Measurements from ENCODE around the gene YIF1A. TPM values are rescaled to one million over a fixed set of nuclear protein-coding genes. Genes with fewer than 3 reads are reported as not detected.

YIF1A gene
- total and polyA plus RNA-seq, 2 of the 4 experiments (the other 2 are of a cell fraction) = 128 to 207 TPM

DNA sequence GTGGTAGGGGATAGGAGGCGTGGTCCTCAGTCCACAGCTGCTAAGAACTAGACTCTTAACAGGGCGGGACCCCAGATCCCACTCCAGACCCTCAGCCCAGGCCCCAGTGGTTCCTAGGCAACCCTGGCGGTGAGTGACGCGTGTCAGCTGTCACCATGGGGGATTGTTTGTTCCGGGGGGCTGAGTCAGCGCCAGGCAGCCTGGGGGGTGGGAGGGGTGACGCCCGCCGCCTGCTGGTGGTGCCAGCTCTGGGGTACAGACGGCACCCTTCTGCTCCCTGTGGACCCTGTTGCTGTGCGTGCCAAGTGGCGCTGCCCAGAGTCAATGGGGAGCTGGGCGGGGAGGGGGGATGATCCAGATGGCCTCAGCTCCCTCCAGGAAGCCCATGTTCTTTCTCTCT, 8.5 kb downstream of the YIF1A start:
- Histone ChIP-seq H3K9me1 (ENCODE audit: insufficient read depth, low read length) (peaks cover 6% of the 10 kb centered on the region; the same call in 1 of the 2 replicates), H2AK9ac (replicated peaks; ENCODE audit: low read depth, low read length, poor library complexity) (peak overlapping the region; percentile 65), H3K14ac (replicated peaks; ENCODE audit: low read depth, low read length) (no peak overlapping the region), H3K9me3 (ENCODE audit: control insufficient read depth, insufficient read depth, low read length) (no peaks in the 10 kb centered on the region), H2AFZ (replicated peaks; ENCODE audit: low read length, poor library complexity) (no peak overlapping the region), H3K23ac (ENCODE audit: low read depth, low read length) (no peak overlapping the region), H2AK5ac (ENCODE audit: low read depth, low read length) (no peak overlapping the region), H3K4me3 (ENCODE audit: insufficient read depth, low read depth, low read length) (no peak overlapping the region), H2BK120ac (ENCODE audit: low read depth, low read length) (no peak overlapping the region), H3K4ac (ENCODE audit: low read depth, low read length) (no peak overlapping the region), H3K4me2 (ENCODE audit: low read depth, low read length) (no peak overlapping the region), H2BK15ac (ENCODE audit: low read depth, low read length) (no peak overlapping the region), H3K18ac (ENCODE audit: low read depth, low read length) (no peak overlapping the region), H3K4me1 (ENCODE audit: control insufficient read depth, insufficient read depth, low read length) (peaks cover 5% of the 10 kb centered on the region; the same call in 1 of the 2 replicates), H4K8ac (ENCODE audit: low read depth in 2 of 2, low read length in 2 of 2) (no peak overlapping the region), H4K20me1 (ENCODE audit: insufficient read depth, low read length) (peaks cover 29% of the 10 kb centered on the region), H4K5ac (ENCODE audit: low read depth, low read length) (no peak overlapping the region), H3K56ac (ENCODE audit: extremely low read depth, insufficient read depth, low read length) (no peak overlapping the region), H3K9ac (ENCODE audit: low read depth, low read length) (no peak overlapping the region), H4K91ac (ENCODE audit: insufficient read depth, low read depth, low read length) (no peak overlapping the region), H2BK20ac (ENCODE audit: low read depth, low read length) (no peak overlapping the region), H3K36me3 (ENCODE audit: control insufficient read depth, insufficient read depth, low read length) (peaks cover 19% of the 10 kb centered on the region), H3K27me3 (ENCODE audit: control insufficient read depth, insufficient read depth, low read length) (no peaks in the 10 kb centered on the region; the same call in 1 of the 2 replicates), H3K27ac (ENCODE audit: insufficient read depth, low read length) (no peak overlapping the region), H3K79me1 (ENCODE audit: low read depth in 1 of 2, low read length in 2 of 2) (peaks cover 0 to 14% of the 10 kb centered on the region in 2 experiments; a peak in 3 of 4 replicates), H2BK5ac (ENCODE audit: low read depth, low read length, poor library complexity, severe bottlenecking) (no peak overlapping the region)
- BruUV-seq (replicated peaks) = no TSS peak
- ATAC-seq (ENCODE audit: low read depth) (no peak), DNase-seq (no peak)
- intact Hi-C loops (cut with micrococcal nuclease) (no loop called here), in situ Hi-C loops (cut with MboI; ENCODE audit: low sequenced_read_pairs) (no loop called here), dilution Hi-C loops (cut with HindIII; ENCODE audit: low sequenced_read_pairs, unreplicated experiment) (no loop called here)
- POLR2A ChIA-PET (ENCODE audit: unreplicated experiment) = interaction anchor here (0.5 to 0.8 kb wide), 2 partner anchors 9 kb away, joined by 3 to 6 read pairs; partner anchors contain the start of gene YIF1A
- CTCF ChIA-PET = no interaction called here
- 0 out of 2 replicates have a peak, but pooled peaks have one; percentile 13 for TF ChIP-seq MAZ (IDR thresholded peaks at IDR 0.05; ENCODE audit: borderline replicate concordance, low read depth, low read length)
- no peak for TF ChIP-seq RAD21 (IDR thresholded peaks at IDR 0.05; ENCODE audit: low read length)
- TF ChIP-seq BHLHE40 (IDR thresholded peaks at IDR 0.05; ENCODE audit: low read depth, low read length) = no peak
- no peak for TF ChIP-seq RCOR1 (IDR thresholded peaks at IDR 0.05; ENCODE audit: insufficient replicate concordance, low read length)
- 58% methylated on average over 4 of the region's 14 CpGs; no CpG with 5 or more reads in 1 of the 2 experiments for WGBS, 2 experiments (ENCODE audit: extremely low coverage in 2 of 2, insufficient read length in 1 of 2)
